H1 (cell line): Measurements from ENCODE around the gene PEPD. TPM values are rescaled to one million over a fixed set of nuclear protein-coding genes. Genes with fewer than 3 reads are reported as not detected.

Experiments
- GABPA ChIP-seq: IDR thresholded peaks from 2 replicates; pipeline ENCODE4 v1.6.1; 2011; ENCODE audit warnings: mild to moderate bottlenecking, low read length, moderate library complexity, borderline replicate concordance; ENCODE audit not compliant: insufficient read depth
- JUN ChIP-seq: IDR thresholded peaks from 2 replicates; pipeline ENCODE4 v1.6.1; 2011; ENCODE audit warnings: low read depth, mild to moderate bottlenecking, improper control_type of control experiment, low read length
- MAFK ChIP-seq: IDR thresholded peaks from 2 replicates; pipeline ENCODE4 v1.6.1; 2012; ENCODE audit warnings: low read depth, mild to moderate bottlenecking, improper control_type of control experiment, low read length
- NRF1 ChIP-seq: IDR thresholded peaks from 2 replicates; pipeline ENCODE4 v1.6.1; 2011; ENCODE audit warnings: mild to moderate bottlenecking, low read depth, low read length, improper control_type of control experiment
- RFX5 ChIP-seq: IDR thresholded peaks from 2 replicates; pipeline ENCODE4 v1.6.1; 2011; ENCODE audit warnings: low read depth, low read length, improper control_type of control experiment, borderline replicate concordance
- TAF1 ChIP-seq: IDR thresholded peaks from 2 replicates; pipeline ENCODE4 v1.6.1; 2011; ENCODE audit warnings: mild to moderate bottlenecking, low read depth, low read length
- TBP ChIP-seq: IDR thresholded peaks from 2 replicates; pipeline ENCODE4 v1.6.1; 2011; ENCODE audit warnings: low read depth, low read length, improper control_type of control experiment
- polyA plus RNA-seq, 7 experiments: library from polyadenylated mRNA; depleted of rRNA in 3 of 7; stranded (reverse) in 5 of 7; unstranded in 2 of 7; fragments of >200 nt in 5 of 7; fragments of 200-250 nt in 2 of 7; gene quantifications; 1 replicate in 5 of 7; 2 replicates in 1 of 7; 4 replicates in 1 of 7; pipeline versions ENCODE4 v1.2.1 to v1.2.3, GENCODE V29; 2011 to 2013; ENCODE audit warnings: missing spikeins in 2 of 7, mixed read lengths in 2 of 7
- total RNA-seq: library from RNA; stranded (reverse); fragmentation: NEBNext Ultra II Directional; extraction: Animal tissue kit (Norgen Biotek cat#: 25700); gene quantifications from 2 replicates; pipeline ENCODE4 v1.2.1, GENCODE V29; 2021
- TF ChIP-seq, protein P1 (sequence below): IDR thresholded peaks from 2 replicates; pipeline ENCODE4 v1.6.1; 2011; ENCODE audit warnings: low read length, improper control_type of control experiment

PEPD gene
- total and polyA plus RNA-seq, 2 of the 8 experiments (the other 6 are each of a cell fraction or from before 2014, with no cell fraction given), result 84.1 to 178 TPM

DNA sequence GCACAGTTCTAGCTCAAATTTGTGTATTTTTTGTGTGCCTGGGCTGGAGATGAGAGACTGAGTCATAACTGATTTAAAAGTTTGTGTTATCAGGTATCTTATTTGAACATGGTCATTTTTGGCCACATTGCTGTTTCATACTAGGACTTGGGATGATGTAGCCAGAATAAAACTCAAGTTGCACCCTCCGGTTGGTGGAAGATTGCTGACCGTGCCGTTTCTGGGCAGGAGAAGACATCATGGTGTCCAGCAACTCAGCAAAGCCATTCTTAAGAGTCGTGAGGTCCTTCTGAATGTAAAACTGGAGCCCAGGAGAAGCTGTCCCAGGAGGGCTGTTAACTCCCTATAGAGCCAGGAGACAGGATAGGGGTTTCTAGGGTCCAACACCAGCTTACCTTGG is 140.5 kb downstream of the PEPD start (continued):
- no peak for TF ChIP-seq GABPA
- TF ChIP-seq JUN, result no peak
- TF ChIP-seq TBP, result no peak
- no peak for TF ChIP-seq TAF1
- TF ChIP-seq NRF1, result no peak
- TF ChIP-seq RFX5, result no peak
- TF ChIP-seq, protein P1, sequence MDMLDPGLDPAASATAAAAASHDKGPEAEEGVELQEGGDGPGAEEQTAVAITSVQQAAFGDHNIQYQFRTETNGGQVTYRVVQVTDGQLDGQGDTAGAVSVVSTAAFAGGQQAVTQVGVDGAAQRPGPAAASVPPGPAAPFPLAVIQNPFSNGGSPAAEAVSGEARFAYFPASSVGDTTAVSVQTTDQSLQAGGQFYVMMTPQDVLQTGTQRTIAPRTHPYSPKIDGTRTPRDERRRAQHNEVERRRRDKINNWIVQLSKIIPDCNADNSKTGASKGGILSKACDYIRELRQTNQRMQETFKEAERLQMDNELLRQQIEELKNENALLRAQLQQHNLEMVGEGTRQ, result no peak
- TF ChIP-seq MAFK, result no peak
